ENCODE data around the gene TMEM14A. TPM values are rescaled to one million over a fixed set of nuclear protein-coding genes. Genes with fewer than 3 reads are reported as not detected.

The TMEM14A gene
- polyA plus RNA-seq, 1 experiment = 55.6 TPM

DNA sequence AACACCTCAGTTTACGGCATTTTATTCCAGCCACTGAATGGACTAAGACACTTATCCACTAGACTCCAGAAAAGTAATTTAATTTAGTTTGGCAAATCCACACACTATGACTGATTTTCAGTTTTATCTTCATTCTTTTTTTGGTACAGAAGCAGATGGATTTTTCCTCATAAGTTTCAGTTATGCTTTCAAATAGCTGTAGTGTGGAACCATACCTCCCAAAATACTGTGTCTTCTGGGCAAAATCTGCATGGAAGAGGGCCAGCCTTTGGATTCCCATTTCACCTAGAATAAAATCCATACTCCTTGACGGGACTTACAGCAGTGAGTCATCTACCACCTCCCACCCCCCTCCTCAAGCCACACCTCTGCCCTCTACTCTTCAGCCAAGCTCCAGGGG lies 49.4 kb downstream of the TMEM14A start:
- TF ChIP-seq, protein P1, sequence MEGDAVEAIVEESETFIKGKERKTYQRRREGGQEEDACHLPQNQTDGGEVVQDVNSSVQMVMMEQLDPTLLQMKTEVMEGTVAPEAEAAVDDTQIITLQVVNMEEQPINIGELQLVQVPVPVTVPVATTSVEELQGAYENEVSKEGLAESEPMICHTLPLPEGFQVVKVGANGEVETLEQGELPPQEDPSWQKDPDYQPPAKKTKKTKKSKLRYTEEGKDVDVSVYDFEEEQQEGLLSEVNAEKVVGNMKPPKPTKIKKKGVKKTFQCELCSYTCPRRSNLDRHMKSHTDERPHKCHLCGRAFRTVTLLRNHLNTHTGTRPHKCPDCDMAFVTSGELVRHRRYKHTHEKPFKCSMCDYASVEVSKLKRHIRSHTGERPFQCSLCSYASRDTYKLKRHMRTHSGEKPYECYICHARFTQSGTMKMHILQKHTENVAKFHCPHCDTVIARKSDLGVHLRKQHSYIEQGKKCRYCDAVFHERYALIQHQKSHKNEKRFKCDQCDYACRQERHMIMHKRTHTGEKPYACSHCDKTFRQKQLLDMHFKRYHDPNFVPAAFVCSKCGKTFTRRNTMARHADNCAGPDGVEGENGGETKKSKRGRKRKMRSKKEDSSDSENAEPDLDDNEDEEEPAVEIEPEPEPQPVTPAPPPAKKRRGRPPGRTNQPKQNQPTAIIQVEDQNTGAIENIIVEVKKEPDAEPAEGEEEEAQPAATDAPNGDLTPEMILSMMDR (IDR thresholded peaks at IDR 0.05; ENCODE audit: low read depth, low read length) = no peak
- CTCF ChIA-PET = no interaction called here
- peaks cover 3% of the 10 kb centered on the region for H3K27me3 ChIP-seq (ENCODE audit: control insufficient read depth, insufficient read depth, low read length)
- POLR2A ChIA-PET = no interaction called here
- no peak for DNase-seq (ENCODE audit: low read depth, low spot score)
- no peak overlapping the region for H3K27ac ChIP-seq (ENCODE audit: low read depth, low read length)
- no peaks in the 10 kb centered on the region for H3K9me3 ChIP-seq (ENCODE audit: control insufficient read depth, insufficient read depth, low read length)
- H3K4me3 ChIP-seq (ENCODE audit: low read depth, low read length) = no peak overlapping the region

DNA sequence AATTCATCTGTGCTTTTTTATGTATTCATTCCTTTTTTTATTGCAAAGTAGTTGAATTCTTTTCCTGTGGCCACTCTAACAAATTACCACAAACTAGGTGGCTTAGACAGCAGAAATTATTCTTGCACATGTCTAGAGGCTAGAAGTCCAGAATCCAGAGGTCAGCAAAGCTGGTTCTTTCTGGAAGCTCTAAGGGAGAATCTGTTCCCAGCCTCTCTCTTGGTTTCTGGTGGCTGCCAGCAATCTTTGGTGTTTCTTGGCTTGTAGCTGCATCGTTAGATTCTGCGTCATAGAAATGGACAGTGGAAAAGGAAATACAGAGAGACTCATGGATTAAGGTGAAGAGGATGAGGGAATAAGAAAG lies 53.1 kb downstream of the TMEM14A start:
- Histone ChIP-seq H3K9me3 (ENCODE audit: control insufficient read depth, insufficient read depth, low read length) (no peaks in the 10 kb centered on the region), H3K27me3 (ENCODE audit: control insufficient read depth, insufficient read depth, low read length) (no peaks in the 10 kb centered on the region), H3K4me3 (ENCODE audit: low read depth, low read length) (no peak overlapping the region), H3K27ac (ENCODE audit: low read depth, low read length) (no peak overlapping the region)
- ChIA-PET POLR2A (interaction anchor here (0.6 kb wide), 1 partner anchor 157 kb away, joined by 3 read pairs; no protein-coding TSS in a partner anchor), CTCF (interaction anchor here (0.6 to 2.5 kb wide), 7 partner anchors 9 to 324 kb away, joined by 3 to 9 read pairs (median 4); partner anchors contain the start of gene GSTA4)
- TF ChIP-seq, protein P1 (IDR thresholded peaks at IDR 0.05; ENCODE audit: low read depth, low read length) = no peak
- peak; percentile 8 for DNase-seq (ENCODE audit: low read depth, low spot score)

DNA sequence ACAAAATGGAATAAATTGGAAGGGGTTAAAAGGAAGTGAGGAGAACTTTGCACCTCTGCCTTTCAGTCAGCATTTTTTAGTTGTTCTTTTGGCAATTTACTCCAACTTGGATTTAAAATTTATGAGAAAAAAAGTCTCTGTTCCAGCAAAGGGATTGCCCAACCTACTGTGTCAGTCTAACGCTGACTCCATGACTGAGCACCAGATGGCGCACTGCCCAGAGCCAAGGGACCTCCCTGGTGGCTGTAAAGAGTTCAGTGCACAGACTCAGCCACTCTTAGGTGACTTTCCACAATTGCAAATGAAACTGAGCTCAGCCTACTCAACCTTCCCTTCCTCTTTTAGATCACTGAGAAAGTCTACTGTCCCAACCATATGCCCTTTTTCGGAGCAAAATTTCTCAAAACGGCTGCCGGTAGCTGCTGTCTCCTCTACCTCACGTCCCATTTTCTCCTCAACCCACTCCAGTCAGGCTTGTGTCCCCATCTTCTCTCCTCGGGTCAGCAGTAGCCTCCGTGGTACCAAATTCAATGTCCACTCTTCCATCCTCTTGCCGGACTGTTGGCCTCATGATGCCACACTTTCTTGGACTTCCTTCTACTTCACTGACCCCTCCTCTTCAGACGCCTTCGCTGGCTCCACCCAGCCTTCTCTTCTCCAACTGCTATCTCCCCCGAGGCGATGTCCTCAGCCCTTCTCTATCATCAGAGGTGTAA lies 53.7 kb downstream of the TMEM14A start:
- Histone ChIP-seq H3K9me3 (ENCODE audit: control insufficient read depth, insufficient read depth, low read length) (no peaks in the 10 kb centered on the region), H3K27ac (ENCODE audit: low read depth, low read length) (no peak overlapping the region), H3K27me3 (ENCODE audit: control insufficient read depth, insufficient read depth, low read length) (no peaks in the 10 kb centered on the region), H3K4me3 (ENCODE audit: low read depth, low read length) (no peak overlapping the region)
- no peak for DNase-seq (ENCODE audit: low read depth, low spot score)
- POLR2A ChIA-PET = interaction anchor here (0.6 kb wide), 1 partner anchor 157 kb away, joined by 3 read pairs; no protein-coding TSS in a partner anchor
- CTCF ChIA-PET = interaction anchor here (0.6 to 2.5 kb wide), 13 partner anchors 9 to 324 kb away, joined by 3 to 9 read pairs (median 3); partner anchors contain the start of gene GSTA4
- TF ChIP-seq, protein P1 (IDR thresholded peaks at IDR 0.05; ENCODE audit: low read depth, low read length) = peak; percentile 58

DNA sequence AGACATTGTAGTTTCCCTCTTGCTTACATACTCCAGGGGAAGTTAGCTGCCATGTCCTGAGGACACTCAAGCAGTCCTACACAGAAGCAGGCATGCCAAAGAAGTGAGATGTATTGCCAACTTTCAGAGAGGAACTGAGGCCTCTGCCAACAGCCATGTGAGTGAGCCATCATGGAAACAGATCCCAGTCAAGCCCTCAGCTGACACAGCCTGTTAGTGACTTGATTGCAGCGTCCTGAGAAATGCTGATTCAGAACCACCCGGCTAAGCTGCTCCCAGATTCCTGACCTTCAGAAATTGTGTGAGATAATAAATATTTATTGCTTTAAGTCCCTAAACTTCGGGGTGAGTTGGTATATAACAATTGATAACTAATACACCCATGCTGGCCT lies 54.2 kb downstream of the TMEM14A start:
- TF ChIP-seq, protein P1 (IDR thresholded peaks at IDR 0.05; ENCODE audit: low read depth, low read length) = no peak
- Histone ChIP-seq H3K27me3 (ENCODE audit: control insufficient read depth, insufficient read depth, low read length) (no peaks in the 10 kb centered on the region), H3K9me3 (ENCODE audit: control insufficient read depth, insufficient read depth, low read length) (no peaks in the 10 kb centered on the region), H3K27ac (ENCODE audit: low read depth, low read length) (no peak overlapping the region), H3K4me3 (ENCODE audit: low read depth, low read length) (no peak overlapping the region)
- ChIA-PET POLR2A (no interaction called here), CTCF (interaction anchor here (0.6 to 2.5 kb wide), 12 partner anchors 8 to 323 kb away, joined by 3 to 9 read pairs (median 3); partner anchors contain the start of gene GSTA4)
- no peak for DNase-seq (ENCODE audit: low read depth, low spot score)

DNA sequence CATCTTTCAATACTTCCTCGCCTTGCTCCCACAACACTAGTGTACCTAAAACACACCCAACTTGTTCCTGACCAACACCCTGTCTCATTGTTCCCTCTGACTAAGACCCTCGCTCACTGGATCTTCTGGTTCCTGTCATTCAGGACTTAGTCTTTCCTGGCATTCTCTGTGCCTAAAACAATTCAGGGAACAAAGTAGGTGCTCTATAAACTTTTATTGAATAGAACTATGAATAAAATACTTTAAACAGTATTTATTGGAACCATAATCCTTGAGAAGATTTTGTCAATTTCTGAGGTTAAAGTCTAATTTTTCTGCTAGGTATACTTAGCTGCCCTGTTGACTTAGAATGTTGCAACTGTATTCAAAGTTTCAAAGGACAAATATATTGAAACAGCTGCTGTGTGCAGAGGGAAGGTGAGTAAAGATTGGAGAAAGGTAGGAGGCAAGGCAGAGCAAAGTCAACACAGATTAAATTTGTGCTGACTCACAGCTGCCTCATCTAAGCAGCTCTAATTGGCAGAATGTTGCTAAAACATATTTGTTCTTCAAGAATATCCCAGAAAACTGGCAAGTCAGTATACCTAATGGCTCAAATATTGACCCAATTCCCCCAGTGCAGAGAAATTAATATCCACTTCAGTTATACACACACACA lies 54.8 kb downstream of the TMEM14A start:
- no peaks in the 10 kb centered on the region for H3K9me3 ChIP-seq (ENCODE audit: control insufficient read depth, insufficient read depth, low read length)
- H3K27ac ChIP-seq (ENCODE audit: low read depth, low read length) = no peak overlapping the region
- no peaks in the 10 kb centered on the region for H3K27me3 ChIP-seq (ENCODE audit: control insufficient read depth, insufficient read depth, low read length)
- no peak overlapping the region for H3K4me3 ChIP-seq (ENCODE audit: low read depth, low read length)
- POLR2A ChIA-PET = no interaction called here
- CTCF ChIA-PET = interaction anchor here (1.1 to 2.5 kb wide), 3 partner anchors 22 to 269 kb away, joined by 3 to 9 read pairs (median 3); partner anchors contain the start of gene GSTA4
- no peak for DNase-seq (ENCODE audit: low read depth, low spot score)
- TF ChIP-seq, protein P1 (IDR thresholded peaks at IDR 0.05; ENCODE audit: low read depth, low read length) = no peak
